Uterus (tissue), 2 donors: Measurements from ENCODE around the gene GMPPB.
"Not testable (repeated sequence)": the region's sequence is repeated elsewhere in the genome, so short reads cannot be mapped to it uniquely, and the experiment has no call there.

Source experiments
- POLR2A ChIP-seq, 2 donors: fragments of 450-650 bp; IDR thresholded peaks; one replicate each; pipeline ENCODE4 v1.6.1; 2016; ENCODE audit warnings: antibody characterized with exemption in 2 of 2, mild to moderate bottlenecking in 1 of 2, moderate library complexity in 1 of 2
- TF ChIP-seq, protein P1 (sequence below), 4 experiments: fragments of 200-600 bp in 2 of 4; fragments of 450-650 bp in 2 of 4; sonication (generic) in 2 of 4; IDR thresholded peaks; one replicate each; pipeline ENCODE4 v1.5.1; 2016 to 2019; ENCODE audit warnings: antibody characterized with exemption in 4 of 4, mild to moderate bottlenecking in 2 of 4, moderate library complexity in 1 of 4

DNA sequence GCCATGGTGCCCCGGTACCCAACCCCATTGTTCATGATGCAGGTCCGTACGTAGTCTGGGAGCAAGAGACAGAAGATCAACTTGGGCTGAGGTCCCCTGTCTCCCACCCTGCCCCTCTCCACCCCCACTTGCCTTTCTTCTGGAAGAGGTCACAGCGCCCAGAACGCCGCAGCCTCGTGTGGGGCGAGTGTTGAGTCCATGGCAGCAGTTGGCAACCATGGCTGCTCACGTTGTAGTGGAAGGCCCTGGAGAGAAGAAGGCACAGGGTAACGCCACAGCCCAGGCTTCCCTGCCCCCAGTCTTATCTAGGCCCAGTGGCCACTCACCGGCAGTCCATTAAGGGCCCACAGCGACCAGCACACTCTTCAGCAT lies 36.3 kb downstream of the GMPPB start:
- TF ChIP-seq, protein P1, sequence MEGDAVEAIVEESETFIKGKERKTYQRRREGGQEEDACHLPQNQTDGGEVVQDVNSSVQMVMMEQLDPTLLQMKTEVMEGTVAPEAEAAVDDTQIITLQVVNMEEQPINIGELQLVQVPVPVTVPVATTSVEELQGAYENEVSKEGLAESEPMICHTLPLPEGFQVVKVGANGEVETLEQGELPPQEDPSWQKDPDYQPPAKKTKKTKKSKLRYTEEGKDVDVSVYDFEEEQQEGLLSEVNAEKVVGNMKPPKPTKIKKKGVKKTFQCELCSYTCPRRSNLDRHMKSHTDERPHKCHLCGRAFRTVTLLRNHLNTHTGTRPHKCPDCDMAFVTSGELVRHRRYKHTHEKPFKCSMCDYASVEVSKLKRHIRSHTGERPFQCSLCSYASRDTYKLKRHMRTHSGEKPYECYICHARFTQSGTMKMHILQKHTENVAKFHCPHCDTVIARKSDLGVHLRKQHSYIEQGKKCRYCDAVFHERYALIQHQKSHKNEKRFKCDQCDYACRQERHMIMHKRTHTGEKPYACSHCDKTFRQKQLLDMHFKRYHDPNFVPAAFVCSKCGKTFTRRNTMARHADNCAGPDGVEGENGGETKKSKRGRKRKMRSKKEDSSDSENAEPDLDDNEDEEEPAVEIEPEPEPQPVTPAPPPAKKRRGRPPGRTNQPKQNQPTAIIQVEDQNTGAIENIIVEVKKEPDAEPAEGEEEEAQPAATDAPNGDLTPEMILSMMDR (IDR thresholded peaks at IDR 0.05), result not testable (repeated sequence)
- not testable (repeated sequence) for TF ChIP-seq POLR2A (IDR thresholded peaks at IDR 0.05)
